ENCODE data around the gene FGG. TPM values are rescaled to one million over a fixed set of nuclear protein-coding genes. Genes with fewer than 3 reads are reported as not detected.

The FGG gene
- total and polyA plus RNA-seq, 2 of the 8 experiments (the other 6 are each of a cell fraction or from before 2014, with no cell fraction given) = not detected

GRCh38 chr4:154574311-154574710 lies 38.1 kb downstream of the FGG start:
- no peak for FAIRE-seq
- no peak overlapping the region for H3K27ac ChIP-seq (ENCODE audit: low read depth, low read length)
- CTCF ChIA-PET (ENCODE audit: partially characterized antibody) = interaction anchor here (0.5 to 2.8 kb wide), 7 partner anchors 9 to 64 kb away, joined by 3 to 14 read pairs (median 5); no protein-coding TSS in a partner anchor
- no peak for TF ChIP-seq ASH2L (IDR thresholded peaks at IDR 0.05; ENCODE audit: low read length)
- TF ChIP-seq ZNF274 (IDR thresholded peaks at IDR 0.05; ENCODE audit: borderline replicate concordance, extremely low read depth, low read length) = no peak
- TF ChIP-seq CTCF (IDR thresholded peaks at IDR 0.05; ENCODE audit: control extremely low read depth in 1 of 3, insufficient read depth in 1 of 3, low read depth in 1 of 3, low read length in 3 of 3) = no peak
- no peak for TF ChIP-seq RFX5 (IDR thresholded peaks at IDR 0.05; ENCODE audit: borderline replicate concordance, low read depth, low read length)

More at GRCh38 chr4:154574311-154574710, 38.1 kb downstream of the FGG start:
- Histone ChIP-seq H3K14ac (ENCODE audit: insufficient read length) (no peak overlapping the region), H3K79me2 (ENCODE audit: control insufficient read depth in 1 of 2, insufficient read depth in 2 of 2, low read length in 2 of 2) (no peaks in the 10 kb centered on the region), H3K23ac (ENCODE audit: insufficient read length) (no peak overlapping the region), H2BK120ac (replicated peaks; ENCODE audit: low read depth, low read length) (no peak overlapping the region), H3K9me3 (ENCODE audit: insufficient read depth in 2 of 2, low read depth in 1 of 2, low read length in 1 of 2) (no peaks in the 10 kb centered on the region), H3K79me1 (ENCODE audit: low read depth, low read length) (no peaks in the 10 kb centered on the region), H3K27me3 (replicated peaks in 1 of 4; ENCODE audit: control insufficient read depth in 3 of 4, extremely low read depth in 1 of 4, insufficient read depth in 3 of 4, low read length in 3 of 4) (no peaks in the 10 kb centered on the region), H4K5ac (ENCODE audit: insufficient read length, low read depth, low read length) (no peak overlapping the region), H2BK20ac (ENCODE audit: low read length) (no peak overlapping the region), H4K20me1 (replicated peaks in 1 of 2; ENCODE audit: control insufficient read depth in 1 of 2, insufficient read depth in 2 of 2, low read length in 2 of 2) (no peaks in the 10 kb centered on the region), H2BK5ac (ENCODE audit: low read depth, low read length) (no peak overlapping the region), H2BK15ac (ENCODE audit: low read length) (no peak overlapping the region), H2BK12ac (ENCODE audit: low read depth, low read length) (no peak overlapping the region), H3K4me1 (replicated peaks in 1 of 4; ENCODE audit: control insufficient read depth in 3 of 4, insufficient read depth in 4 of 4, low read length in 3 of 4) (no peaks in the 10 kb centered on the region), H2AFZ (ENCODE audit: low read length) (no peak overlapping the region), H3K4ac (replicated peaks; ENCODE audit: insufficient read length, low read depth, low read length) (no peak overlapping the region), H3K56ac (replicated peaks; ENCODE audit: insufficient read length, low read depth, low read length) (no peak overlapping the region), H3K9ac (replicated peaks in 1 of 4; ENCODE audit: extremely low read depth in 1 of 4, low read depth in 3 of 4, low read length in 3 of 4) (no peak overlapping the region), H3K23me2 (ENCODE audit: low read depth, low read length) (no peaks in the 10 kb centered on the region), H2AK5ac (ENCODE audit: low read depth, low read length) (no peak overlapping the region), H3K4me2 (ENCODE audit: insufficient read depth in 1 of 2, low read depth in 2 of 2, low read length in 2 of 2) (no peak overlapping the region), H3K4me3 (ENCODE audit: extremely low read depth in 1 of 4, insufficient read depth in 2 of 4, low read depth in 3 of 4, low read length in 4 of 4) (no peak overlapping the region), H4K91ac (replicated peaks; ENCODE audit: insufficient read length, low read length) (no peak overlapping the region), H3K36me3 (ENCODE audit: control insufficient read depth in 2 of 4, insufficient read depth in 4 of 4, low read length in 3 of 4) (no peaks in the 10 kb centered on the region), H3K18ac (ENCODE audit: extremely low read depth, low read length) (no peak overlapping the region), H4K8ac (ENCODE audit: extremely low read depth, insufficient read depth, low read length) (no peak overlapping the region)
- DNase-seq (ENCODE audit: low read depth in 1 of 2, low spot score in 2 of 2) = no peak
- WGBS, 2 experiments (ENCODE audit: extremely low coverage in 1 of 2, insufficient coverage in 1 of 2, insufficient read length in 1 of 2, insufficient replicate concordance in 2 of 2, low coverage in 1 of 2, low lambda C conversion rate in 2 of 2, missing lambda C conversion rate in 1 of 2) = 94% methylated on average over 3 of the region's 3 CpGs; no CpG with 5 or more reads in 1 of the 2 experiments
- POLR2A ChIA-PET (ENCODE audit: partially characterized antibody) = no interaction called here

Measured in H1 (cell line).